Spleen (tissue), 11 donors: Measurements from ENCODE around the gene WDFY2. TPM values are rescaled to one million over a fixed set of nuclear protein-coding genes. Genes with fewer than 3 reads are reported as not detected.

Experiments
- DNase-seq: peaks from one replicate; pipeline ENCODE4 v3.0.0-alpha.2; 2020
- H3K27ac ChIP-seq, 8 donors: fragments of 200-600 bp; sonication (generic) in 7 of 8; 1 replicate in 4 of 8; 2 replicates in 4 of 8; pipeline versions ENCODE4 v1.5.0 to v1.8.0; 2016 to 2021; ENCODE audit warnings: inconsistent platforms in 4 of 8, mild to moderate bottlenecking in 4 of 8, moderate library complexity in 1 of 8
- H3K27me3 ChIP-seq, 7 donors: fragments of 200-600 bp; sonication (generic) in 6 of 7; replicated peaks in 1 of 7; 1 replicate in 4 of 7; 2 replicates in 3 of 7; pipeline versions ENCODE4 v1.5.0 to v1.8.0; 2016 to 2021; ENCODE audit warnings: inconsistent platforms in 3 of 7, mild to moderate bottlenecking in 1 of 7
- H3K36me3 ChIP-seq, 6 donors: fragments of 200-600 bp; sonication (generic) in 5 of 6; 1 replicate in 4 of 6; 2 replicates in 2 of 6; pipeline versions ENCODE4 v1.5.0 to v1.8.0; 2016 to 2021; ENCODE audit warnings: inconsistent platforms in 2 of 6
- H3K4me1 ChIP-seq, 6 donors: fragments of 200-600 bp; sonication (generic) in 5 of 6; 1 replicate in 3 of 6; 2 replicates in 3 of 6; pipeline versions ENCODE4 v1.5.0 to v1.8.0; 2016 to 2021; ENCODE audit warnings: inconsistent platforms in 3 of 6
- H3K4me3 ChIP-seq, 8 donors: fragments of 200-600 bp; sonication (generic) in 7 of 8; 1 replicate in 4 of 8; 2 replicates in 4 of 8; pipeline versions ENCODE4 v1.5.0 to v1.8.0; 2016 to 2021; ENCODE audit warnings: inconsistent platforms in 4 of 8, mild to moderate bottlenecking in 4 of 8, moderate library complexity in 2 of 8
- H3K9me3 ChIP-seq, 8 donors: fragments of 200-600 bp; sonication (generic) in 7 of 8; 1 replicate in 4 of 8; 2 replicates in 4 of 8; pipeline versions ENCODE4 v1.5.0 to v1.8.0; 2016 to 2021; ENCODE audit warnings: inconsistent platforms in 4 of 8
- CTCF ChIP-seq, 11 experiments: fragments of 200-600 bp in 7 of 11; fragments of 450-650 bp in 4 of 11; sonication (generic) in 4 of 11; IDR thresholded peaks in 8 of 11; conservative IDR thresholded peaks in 3 of 11; 1 replicate in 7 of 11; 2 replicates in 4 of 11; pipeline versions ENCODE4 v1.4.0 to v1.8.0; 2016 to 2021; ENCODE audit warnings: antibody characterized with exemption in 11 of 11, inconsistent platforms in 4 of 11, mild to moderate bottlenecking in 1 of 11
- POLR2A ChIP-seq, 3 donors: fragments of 450-650 bp; IDR thresholded peaks; one replicate each; pipeline ENCODE4 v1.5.1; 2017; ENCODE audit warnings: antibody characterized with exemption in 3 of 3, mild to moderate bottlenecking in 1 of 3
- POLR2AphosphoS5 ChIP-seq, 3 donors: sonication (generic); formaldehyde crosslinking; IDR thresholded peaks; one replicate each; pipeline ENCODE4 v1.5.1; 2017; ENCODE audit warnings: antibody characterized with exemption in 3 of 3
- WGBS, 5 donors: extraction: QIAGEN DNeasy Blood & Tissue Kit in 3 of 5; methylation state at CpG; one replicate each; pipeline versions ENCODE4 v1.1.5 to v1.1.7; 2013 to 2018; 5-methylcytosine and 5-hydroxymethylcytosine counted together
- intact Hi-C: fragments of 100-400 bp; cut with DNase I; formaldehyde crosslinking; loops from one replicate; pipeline ENCODE4 v1.15.0; 2023; ENCODE audit warnings: low total_unique reads
- polyA plus RNA-seq, 3 donors: library from polyadenylated mRNA; stranded (reverse); fragments of 200-250 nt; gene quantifications; one replicate each; pipeline ENCODE4 v1.2.1, GENCODE V29; 2013
- total RNA-seq, 7 donors: library from RNA; depleted of rRNA in 3 of 7; stranded (reverse); fragments of >200 nt in 3 of 7; fragmentation: NEBNext Ultra II Directional in 4 of 7; extraction: Animal tissue kit (Norgen Biotek cat#: 25700) in 4 of 7; gene quantifications; one replicate each; pipeline versions ENCODE4 v1.1.0 to v1.2.1, GENCODE V29; 2016 to 2021
- donor health status: healthy with polysubstance abuse.
- donor health status: DM: no; HTN: no; CAD: no; lungs with moderate emphysema.
- donor health status: DM: no; HTN: no; CAD: no.
- donor health status: Bipolar disorder and iron deficiency.
- donor health status: healthy.
- donor health status: DM: no; HTN: no; CAD: no.
- donor health status: DM: yes; HTN: yes; CAD: no.

WDFY2 gene
- total and polyA plus RNA-seq, 10 donors: 3.0 to 32.2 (median 24.9) TPM

DNA sequence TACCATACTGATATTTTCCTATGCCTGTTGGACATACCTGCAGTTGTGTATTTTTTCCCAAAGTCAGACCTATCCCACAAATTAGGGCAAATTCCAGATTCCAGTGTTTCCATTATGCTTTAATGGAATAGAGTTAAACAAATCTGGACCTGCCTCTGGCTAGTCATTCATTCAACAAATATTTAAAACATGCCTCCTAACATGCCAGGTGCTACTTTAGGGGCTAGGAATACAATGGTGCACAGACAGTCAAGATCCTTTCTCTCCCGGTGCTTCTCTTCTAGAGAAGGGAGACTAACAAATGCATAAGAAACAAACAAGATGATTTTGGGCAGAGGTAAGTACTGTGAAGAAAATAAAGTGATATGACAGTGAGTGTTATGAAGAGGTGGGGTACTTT lies 7.5 kb upstream of the WDFY2 start:
- WGBS, 5 donors: 87 to 100% (median 100%) methylated on average over 1 of the region's 1 CpG

GRCh38 chr13:51577690-51578089 lies 6.6 kb upstream of the WDFY2 start:
- Histone ChIP-seq H3K27me3 (no peaks in the 10 kb centered on the region), H3K4me3 (no peak overlapping the region), H3K27ac (no peak overlapping the region), H3K4me1 (no peaks in the 10 kb centered on the region), H3K36me3 (no peaks in the 10 kb centered on the region), H3K9me3 (no peaks in the 10 kb centered on the region)
- TF ChIP-seq CTCF (IDR thresholded peaks at IDR 0.05 in 8 of 11, conservative IDR thresholded peaks at IDR 0.05 in 3 of 11) (no peak), POLR2A (IDR thresholded peaks at IDR 0.05) (no peak), POLR2AphosphoS5 (IDR thresholded peaks at IDR 0.05) (no peak)
- WGBS, 5 donors: 82 to 89% (median 88%) methylated on average over 4 of the region's 4 CpGs
- intact Hi-C loops: no loop called here
- no peak for DNase-seq

More for the DNA sequence above, 7.5 kb upstream of the WDFY2 start:
- no peaks in the 10 kb centered on the region for H3K36me3 ChIP-seq
- no peaks in the 10 kb centered on the region for H3K27me3 ChIP-seq
- no peak overlapping the region for H3K4me3 ChIP-seq
- peaks cover 0 to 4% (median 0%) of the 10 kb centered on the region in 8 donors for H3K9me3 ChIP-seq
- intact Hi-C loops: no loop called here
- H3K4me1 ChIP-seq: no peaks in the 10 kb centered on the region
- TF ChIP-seq POLR2A (IDR thresholded peaks at IDR 0.05) (no peak), CTCF (IDR thresholded peaks at IDR 0.05 in 8 of 11, conservative IDR thresholded peaks at IDR 0.05 in 3 of 11) (no peak), POLR2AphosphoS5 (IDR thresholded peaks at IDR 0.05) (no peak)
- H3K27ac ChIP-seq: no peak overlapping the region
- no peak for DNase-seq

GRCh38 chr13:51579676-51580075 lies 4.6 kb upstream of the WDFY2 start:
- peaks cover 0 to 8% (median 2%) of the 10 kb centered on the region in 6 donors for H3K4me1 ChIP-seq
- no peak overlapping the region for H3K27ac ChIP-seq
- intact Hi-C loops: loop anchor here (5.0 kb wide), 1 partner anchor 127 kb away; the partner anchor contains the start of gene INTS6
- DNase-seq: no peak
- H3K36me3 ChIP-seq: no peaks in the 10 kb centered on the region
- H3K9me3 ChIP-seq: no peaks in the 10 kb centered on the region
- H3K4me3 ChIP-seq: no peak overlapping the region
- TF ChIP-seq POLR2A (IDR thresholded peaks at IDR 0.05): no peak
- no peak for TF ChIP-seq POLR2AphosphoS5 (IDR thresholded peaks at IDR 0.05)
- no peak for TF ChIP-seq CTCF (IDR thresholded peaks at IDR 0.05 in 8 of 11, conservative IDR thresholded peaks at IDR 0.05 in 3 of 11)
- 90 to 93% (median 91%) methylated on average over 7 of the region's 7 CpGs for WGBS, 5 donors
- H3K27me3 ChIP-seq: no peaks in the 10 kb centered on the region

DNA sequence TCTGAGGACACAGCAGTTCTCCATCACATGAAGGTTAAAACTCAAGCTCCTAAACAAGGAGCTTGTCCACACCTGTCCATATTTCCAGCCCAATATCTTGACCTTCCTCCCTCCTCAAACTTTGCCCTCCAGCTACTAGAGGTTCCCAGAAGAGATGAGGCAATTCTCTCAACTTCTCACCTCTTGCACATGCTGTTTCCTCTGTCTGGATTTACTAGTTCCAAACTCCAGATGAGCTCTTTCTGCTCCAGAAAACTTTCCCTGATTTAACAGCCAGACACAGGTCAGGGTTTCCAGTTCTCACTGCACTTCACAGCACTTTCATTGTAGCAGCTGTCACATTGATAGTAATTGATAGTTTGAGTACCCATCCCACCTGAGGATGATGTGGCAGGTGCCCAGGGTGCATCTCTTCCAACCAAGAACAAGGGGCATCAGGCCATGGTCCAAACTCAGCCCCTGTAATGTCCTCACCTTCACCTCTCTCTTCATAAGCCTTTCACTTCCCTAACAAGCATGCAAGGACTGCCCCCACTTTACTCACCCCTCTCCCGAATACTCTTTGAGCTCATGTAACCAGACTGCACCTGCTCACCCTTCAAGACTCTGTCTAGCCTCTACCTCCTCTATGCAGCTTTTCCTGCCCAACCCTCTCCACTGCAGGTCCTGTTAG lies 3.0 kb upstream of the WDFY2 start:
- Histone ChIP-seq H3K27me3 (no peaks in the 10 kb centered on the region), H3K36me3 (no peaks in the 10 kb centered on the region), H3K27ac (no peak overlapping the region), H3K4me3 (no peak overlapping the region), H3K4me1 (peaks cover 6 to 23% (median 13%) of the 10 kb centered on the region in 6 donors), H3K9me3 (no peaks in the 10 kb centered on the region)
- WGBS, 5 donors: 36 to 69% (median 52%) methylated on average over 1 of the region's 1 CpG
- intact Hi-C loops: loop anchor here (5.0 kb wide), 1 partner anchor 129 kb away; the partner anchor contains the start of gene INTS6
- TF ChIP-seq POLR2A (IDR thresholded peaks at IDR 0.05) (no peak), POLR2AphosphoS5 (IDR thresholded peaks at IDR 0.05) (no peak), CTCF (IDR thresholded peaks at IDR 0.05 in 8 of 11, conservative IDR thresholded peaks at IDR 0.05 in 3 of 11) (no peak)
- no peak for DNase-seq
